Mesodermal cell (in vitro differentiated cells): Measurements from ENCODE around the gene XCL2.

Source experiments
- H3K27ac ChIP-seq: 2 replicates; pipeline ENCODE4 v1.7.0; 2013; ENCODE audit warnings: mild to moderate bottlenecking, low read depth, low read length, moderate library complexity; ENCODE audit not compliant: severe bottlenecking
- H3K36me3 ChIP-seq: 2 replicates; pipeline ENCODE4 v1.7.1; 2013; ENCODE audit warnings: mild to moderate bottlenecking, low read length, moderate library complexity; ENCODE audit not compliant: control insufficient read depth, insufficient read depth
- H3K4me1 ChIP-seq: one replicate; pipeline ENCODE4 v1.7.1; 2013; ENCODE audit warnings: mild to moderate bottlenecking, low read length; ENCODE audit not compliant: insufficient read depth, control insufficient read depth, poor library complexity, severe bottlenecking
- H3K4me3 ChIP-seq: 2 replicates; pipeline ENCODE4 v1.7.0; 2013; ENCODE audit warnings: low read length, control low read depth, mild to moderate bottlenecking; ENCODE audit not compliant: insufficient read depth, poor library complexity, severe bottlenecking; ENCODE audit errors: extremely low read depth
- H3K9me3 ChIP-seq: 2 replicates; pipeline ENCODE4 v1.7.1; 2013; ENCODE audit warnings: mild to moderate bottlenecking, low read length, moderate library complexity; ENCODE audit not compliant: control insufficient read depth
- WGBS, 2 experiments: methylation state at CpG; one replicate each; pipeline ENCODE4 v1.1.5; 2013; ENCODE audit warnings: missing lambda C conversion rate in 2 of 2; ENCODE audit not compliant: insufficient coverage in 2 of 2; 5-methylcytosine and 5-hydroxymethylcytosine counted together

Gene XCL2

DNA sequence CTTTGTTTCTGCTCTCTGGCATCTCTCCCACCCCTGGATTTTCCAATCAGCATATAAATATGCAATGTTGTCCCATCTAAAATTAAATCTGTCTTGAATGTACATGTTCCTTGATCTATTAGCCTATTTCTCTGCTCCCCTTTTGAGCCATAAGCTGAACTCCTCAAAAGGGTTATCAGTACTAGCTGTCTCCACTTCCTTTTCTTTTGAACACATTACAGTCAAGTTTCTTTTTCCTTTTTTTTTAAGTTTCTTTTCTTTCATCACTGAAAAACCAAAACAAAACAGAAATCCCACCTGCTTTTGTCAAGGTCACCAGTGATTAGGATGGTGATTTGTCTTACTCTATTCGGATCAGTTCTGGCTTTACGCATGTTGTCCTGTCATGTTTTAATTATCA is 29.3 kb downstream of the XCL2 start:
- WGBS, 2 experiments, result 83% methylated on average over 2 of the region's 2 CpGs; no CpG with 5 or more reads in 1 of the 2 experiments
- H3K4me3 ChIP-seq, result no peak overlapping the region
- H3K27ac ChIP-seq, result no peak overlapping the region
- no peaks in the 10 kb centered on the region for H3K4me1 ChIP-seq
- no peaks in the 10 kb centered on the region for H3K9me3 ChIP-seq
- no peaks in the 10 kb centered on the region for H3K36me3 ChIP-seq

- WGBS, 2 experiments, result 94 to 98% methylated on average over 8 to 9 of the region's 9 CpGs
- no peaks in the 10 kb centered on the region for H3K36me3 ChIP-seq
- H3K9me3 ChIP-seq, result no peaks in the 10 kb centered on the region
- H3K4me1 ChIP-seq, result no peaks in the 10 kb centered on the region
- no peak overlapping the region for H3K4me3 ChIP-seq
- no peak overlapping the region for H3K27ac ChIP-seq
These were observed 30.0 kb downstream of the XCL2 start for GRCh38 chr1:168513656-168514404.

DNA sequence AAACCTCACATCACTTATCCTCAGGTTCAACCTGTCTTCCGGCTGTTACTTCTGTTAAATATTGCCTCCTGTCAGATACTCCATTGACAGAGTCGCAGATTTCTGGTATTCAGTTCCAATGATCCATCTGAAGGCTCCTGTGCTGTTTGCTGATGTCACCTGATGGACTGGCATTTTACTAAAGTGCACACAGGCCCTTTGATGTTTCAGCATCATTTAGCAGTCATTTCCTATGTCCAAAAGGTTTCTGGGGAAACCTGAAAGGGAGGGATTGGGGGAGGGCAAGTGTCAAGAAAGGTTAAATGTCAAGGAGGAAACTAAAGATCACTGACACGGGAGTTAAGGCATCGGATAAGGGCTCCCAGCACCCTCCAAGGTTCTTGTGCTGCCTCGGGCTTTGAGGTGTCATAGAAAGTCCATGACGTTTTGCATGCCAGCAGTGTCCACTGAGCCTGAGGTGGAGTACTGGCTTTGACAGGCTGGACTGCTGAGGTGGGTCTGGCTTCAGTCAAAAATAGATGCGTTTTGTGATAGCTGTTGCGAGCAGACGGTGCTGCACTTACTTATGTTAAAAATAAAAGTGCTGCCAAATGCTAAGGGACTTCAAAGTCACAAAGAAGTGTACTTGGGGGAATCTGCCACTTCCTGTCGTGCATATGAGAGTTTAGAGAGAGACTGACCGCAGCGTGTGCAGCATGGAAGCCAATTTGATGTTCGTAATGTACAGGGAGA is 30.8 kb downstream of the XCL2 start:
- no peaks in the 10 kb centered on the region for H3K9me3 ChIP-seq
- H3K36me3 ChIP-seq, result no peaks in the 10 kb centered on the region
- H3K4me3 ChIP-seq, result no peak overlapping the region
- H3K4me1 ChIP-seq, result no peaks in the 10 kb centered on the region
- H3K27ac ChIP-seq, result no peak overlapping the region
- 81 to 88% methylated on average over 13 of the region's 13 CpGs for WGBS, 2 experiments

DNA sequence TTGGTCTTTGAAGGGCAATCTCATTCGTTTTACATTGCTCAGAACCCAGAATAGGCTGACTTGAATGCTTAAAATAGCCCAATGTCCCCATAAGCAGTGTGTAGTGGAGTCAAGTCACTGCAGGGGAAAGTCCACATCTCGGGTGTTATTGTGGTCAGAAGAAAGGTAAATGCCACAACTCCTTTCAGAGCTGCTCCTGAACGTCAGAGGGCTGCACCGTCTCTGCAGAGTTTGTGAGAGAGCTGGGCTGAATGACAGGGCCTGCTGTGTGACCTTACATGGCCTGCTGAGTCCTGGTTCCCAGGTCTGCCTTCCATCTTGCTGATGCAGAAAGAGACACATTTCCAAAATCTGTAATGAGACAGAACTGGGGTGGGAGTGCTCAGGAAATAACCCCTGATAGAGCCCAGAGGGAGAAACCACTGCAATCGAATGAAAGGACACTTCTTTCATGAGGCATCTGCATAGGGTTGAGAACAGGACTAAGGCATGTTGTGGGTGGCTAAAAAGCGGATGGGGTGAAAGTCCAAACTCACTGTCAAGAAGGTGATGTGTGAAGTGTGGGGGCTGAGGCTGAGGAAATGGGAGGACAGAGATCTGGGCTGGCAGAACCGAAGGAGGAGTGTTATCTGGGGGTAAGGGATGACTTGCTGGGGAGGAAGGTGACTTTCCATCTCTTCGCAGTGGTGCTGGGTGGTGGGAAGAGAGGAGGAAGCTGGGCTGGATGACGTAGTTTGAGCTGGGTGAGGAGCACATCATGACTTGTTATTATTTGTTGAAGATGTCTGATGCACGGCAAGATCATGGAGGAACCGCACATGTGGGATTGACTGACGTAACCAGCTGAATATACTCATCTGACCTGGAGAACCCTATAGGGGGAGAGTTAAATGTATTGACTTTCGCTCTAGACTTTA is 33.7 kb downstream of the XCL2 start:
- no peaks in the 10 kb centered on the region for H3K4me1 ChIP-seq
- no peaks in the 10 kb centered on the region for H3K9me3 ChIP-seq
- no peaks in the 10 kb centered on the region for H3K36me3 ChIP-seq
- 84 to 89% methylated on average over 10 to 11 of the region's 13 CpGs for WGBS, 2 experiments
- no peak overlapping the region for H3K4me3 ChIP-seq
- peak overlapping the region; percentile 38 for H3K27ac ChIP-seq

- Histone ChIP-seq H3K27ac (peak overlapping the region; percentile 38), H3K36me3 (no peaks in the 10 kb centered on the region), H3K4me1 (no peaks in the 10 kb centered on the region), H3K4me3 (no peak overlapping the region), H3K9me3 (no peaks in the 10 kb centered on the region)
- 100% methylated on average over 1 of the region's 1 CpG; no CpG with 5 or more reads in 1 of the 2 experiments for WGBS, 2 experiments
These were observed 34.6 kb downstream of the XCL2 start for GRCh38 chr1:168509210-168509609.

- WGBS, 2 experiments, result 95 to 96% methylated on average over 2 to 3 of the region's 4 CpGs
- Histone ChIP-seq H3K4me1 (no peaks in the 10 kb centered on the region), H3K9me3 (no peaks in the 10 kb centered on the region), H3K4me3 (no peak overlapping the region), H3K36me3 (no peaks in the 10 kb centered on the region), H3K27ac (no peak overlapping the region)
These were observed 36.0 kb downstream of the XCL2 start for GRCh38 chr1:168507828-168508227.

- no peaks in the 10 kb centered on the region for H3K9me3 ChIP-seq
- H3K27ac ChIP-seq, result no peak overlapping the region
- 89 to 91% methylated on average over 2 to 3 of the region's 3 CpGs for WGBS, 2 experiments
- no peaks in the 10 kb centered on the region for H3K36me3 ChIP-seq
- no peaks in the 10 kb centered on the region for H3K4me1 ChIP-seq
- no peak overlapping the region for H3K4me3 ChIP-seq
These were observed 36.6 kb downstream of the XCL2 start for GRCh38 chr1:168507231-168507630.

DNA sequence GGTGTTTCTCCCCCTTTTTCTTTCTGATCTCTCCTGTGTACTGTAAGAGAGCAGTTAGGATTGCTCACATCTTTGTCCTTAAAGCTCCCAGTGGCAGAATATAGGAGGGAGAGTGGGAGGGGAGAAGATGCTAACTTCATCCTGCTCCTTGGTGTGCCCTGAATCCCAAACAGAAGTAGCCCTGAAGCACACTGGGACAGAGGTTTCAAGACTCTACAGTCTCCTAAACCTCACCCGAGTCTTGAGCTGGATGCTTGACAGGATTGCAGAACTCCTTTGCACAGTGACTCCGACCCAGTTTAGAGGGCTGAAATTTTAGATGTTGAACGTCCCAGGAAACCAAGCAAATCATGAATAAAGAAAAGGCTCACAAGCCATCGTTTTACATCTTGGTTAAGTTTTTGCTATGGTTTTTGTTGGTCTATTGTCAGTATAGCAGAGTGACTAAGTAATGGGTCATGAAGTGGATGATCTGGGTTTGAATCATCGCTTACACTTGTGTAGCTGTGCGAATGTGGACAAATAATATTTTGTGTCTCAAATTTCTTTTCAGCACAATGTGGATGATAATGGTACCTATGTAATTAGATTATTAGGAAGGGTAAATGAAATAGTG is 37.5 kb downstream of the XCL2 start:
- Histone ChIP-seq H3K36me3 (no peaks in the 10 kb centered on the region), H3K4me1 (no peaks in the 10 kb centered on the region), H3K4me3 (no peak overlapping the region), H3K27ac (no peak overlapping the region), H3K9me3 (no peaks in the 10 kb centered on the region)
- WGBS, 2 experiments, result 91 to 93% methylated on average over 4 to 6 of the region's 6 CpGs

- Histone ChIP-seq H3K9me3 (no peaks in the 10 kb centered on the region), H3K36me3 (no peaks in the 10 kb centered on the region), H3K27ac (no peak overlapping the region), H3K4me3 (no peak overlapping the region), H3K4me1 (no peaks in the 10 kb centered on the region)
- 100% methylated on average over 1 of the region's 1 CpG for WGBS, 2 experiments
These were observed 38.8 kb downstream of the XCL2 start for GRCh38 chr1:168505006-168505405.
